Measurements from ENCODE around the gene NASP. TPM values are rescaled to one million over a fixed set of nuclear protein-coding genes. Genes with fewer than 3 reads are reported as not detected.

The NASP gene
- total and polyA plus RNA-seq, 2 of the 13 experiments (the other 11 are each of a cell fraction or from before 2014, with no cell fraction given): 132 to 256 TPM

DNA sequence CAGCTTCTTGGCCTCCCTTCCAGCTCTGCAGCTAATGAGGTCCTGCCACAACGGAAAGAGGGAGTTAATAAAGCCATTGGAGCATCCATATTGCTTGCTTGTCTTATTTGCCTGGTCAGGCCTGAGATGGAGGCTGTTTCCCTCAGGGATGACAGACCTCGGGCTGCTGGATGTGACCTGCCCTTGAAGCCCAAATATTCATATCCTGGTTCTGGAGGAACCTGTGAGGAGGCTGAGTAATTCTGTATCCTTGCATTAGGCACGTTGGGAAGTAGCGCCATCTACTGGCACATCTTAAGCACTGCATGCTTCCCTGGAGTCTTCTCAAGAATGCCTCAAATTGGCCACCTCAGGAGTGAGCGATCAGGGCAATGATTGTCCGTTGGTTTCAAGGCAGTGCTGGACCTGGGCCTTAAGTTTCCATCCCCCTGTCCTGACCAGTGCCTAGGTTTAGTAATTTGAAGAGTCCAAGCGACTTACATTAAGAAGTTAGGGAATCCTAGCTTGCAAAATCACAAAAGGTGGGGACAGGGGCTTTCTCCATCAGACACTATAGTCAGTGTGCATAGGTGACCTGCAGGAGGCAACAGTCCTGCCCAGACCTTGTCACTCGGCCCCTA is 13.8 kb upstream of the NASP start (continued):
- TF ChIP-seq RAD21 (CRISPR knock-in tag; IDR thresholded peaks at IDR 0.05) (peak; percentile 87), KLF11 (CRISPR knock-in tag; IDR thresholded peaks at IDR 0.05) (0 out of 2 replicates have a peak, but pooled peaks have one; percentile 53), NR2F2 (IDR thresholded peaks at IDR 0.05; ENCODE audit: borderline replicate concordance, low read depth) (peak; percentile 38; the same call in 1 of the 2 replicates), RBM39 (IDR thresholded peaks at IDR 0.05; ENCODE audit: low read depth, low read length, poor library complexity, severe bottlenecking) (no peak), WIZ (CRISPR knock-in tag; IDR thresholded peaks at IDR 0.05) (0 out of 2 replicates have a peak, but pooled peaks have one; percentile 45), REL (CRISPR knock-in tag; conservative IDR thresholded peaks at IDR 0.05) (no peak), ZNF337 (CRISPR knock-in tag; IDR thresholded peaks at IDR 0.05; ENCODE audit: borderline replicate concordance, low read depth) (no peak), FOXK1 (CRISPR knock-in tag; IDR thresholded peaks at IDR 0.05; ENCODE audit: borderline replicate concordance, low read depth) (peak; percentile 13; the same call in 1 of the 2 replicates), ZNF720 (CRISPR knock-in tag; IDR thresholded peaks at IDR 0.05) (no peak), SMAD1 (CRISPR knock-in tag; IDR thresholded peaks at IDR 0.05; ENCODE audit: borderline replicate concordance, low read depth) (0 out of 2 replicates have a peak, but pooled peaks have one; percentile 53)
- TF ChIP-seq, protein P1, sequence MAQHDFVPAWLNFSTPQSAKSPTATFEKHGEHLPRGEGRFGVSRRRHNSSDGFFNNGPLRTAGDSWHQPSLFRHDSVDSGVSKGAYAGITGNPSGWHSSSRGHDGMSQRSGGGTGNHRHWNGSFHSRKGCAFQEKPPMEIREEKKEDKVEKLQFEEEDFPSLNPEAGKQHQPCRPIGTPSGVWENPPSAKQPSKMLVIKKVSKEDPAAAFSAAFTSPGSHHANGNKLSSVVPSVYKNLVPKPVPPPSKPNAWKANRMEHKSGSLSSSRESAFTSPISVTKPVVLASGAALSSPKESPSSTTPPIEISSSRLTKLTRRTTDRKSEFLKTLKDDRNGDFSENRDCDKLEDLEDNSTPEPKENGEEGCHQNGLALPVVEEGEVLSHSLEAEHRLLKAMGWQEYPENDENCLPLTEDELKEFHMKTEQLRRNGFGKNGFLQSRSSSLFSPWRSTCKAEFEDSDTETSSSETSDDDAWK (CRISPR knock-in tag; IDR thresholded peaks at IDR 0.05): no peak
- TF ChIP-seq, protein P2, sequence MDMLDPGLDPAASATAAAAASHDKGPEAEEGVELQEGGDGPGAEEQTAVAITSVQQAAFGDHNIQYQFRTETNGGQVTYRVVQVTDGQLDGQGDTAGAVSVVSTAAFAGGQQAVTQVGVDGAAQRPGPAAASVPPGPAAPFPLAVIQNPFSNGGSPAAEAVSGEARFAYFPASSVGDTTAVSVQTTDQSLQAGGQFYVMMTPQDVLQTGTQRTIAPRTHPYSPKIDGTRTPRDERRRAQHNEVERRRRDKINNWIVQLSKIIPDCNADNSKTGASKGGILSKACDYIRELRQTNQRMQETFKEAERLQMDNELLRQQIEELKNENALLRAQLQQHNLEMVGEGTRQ (IDR thresholded peaks at IDR 0.05; ENCODE audit: low read depth, low read length): no peak
- TF ChIP-seq, protein P2 (CRISPR knock-in tag; IDR thresholded peaks at IDR 0.05; ENCODE audit: borderline replicate concordance): no peak
- TF ChIP-seq, protein P3, sequence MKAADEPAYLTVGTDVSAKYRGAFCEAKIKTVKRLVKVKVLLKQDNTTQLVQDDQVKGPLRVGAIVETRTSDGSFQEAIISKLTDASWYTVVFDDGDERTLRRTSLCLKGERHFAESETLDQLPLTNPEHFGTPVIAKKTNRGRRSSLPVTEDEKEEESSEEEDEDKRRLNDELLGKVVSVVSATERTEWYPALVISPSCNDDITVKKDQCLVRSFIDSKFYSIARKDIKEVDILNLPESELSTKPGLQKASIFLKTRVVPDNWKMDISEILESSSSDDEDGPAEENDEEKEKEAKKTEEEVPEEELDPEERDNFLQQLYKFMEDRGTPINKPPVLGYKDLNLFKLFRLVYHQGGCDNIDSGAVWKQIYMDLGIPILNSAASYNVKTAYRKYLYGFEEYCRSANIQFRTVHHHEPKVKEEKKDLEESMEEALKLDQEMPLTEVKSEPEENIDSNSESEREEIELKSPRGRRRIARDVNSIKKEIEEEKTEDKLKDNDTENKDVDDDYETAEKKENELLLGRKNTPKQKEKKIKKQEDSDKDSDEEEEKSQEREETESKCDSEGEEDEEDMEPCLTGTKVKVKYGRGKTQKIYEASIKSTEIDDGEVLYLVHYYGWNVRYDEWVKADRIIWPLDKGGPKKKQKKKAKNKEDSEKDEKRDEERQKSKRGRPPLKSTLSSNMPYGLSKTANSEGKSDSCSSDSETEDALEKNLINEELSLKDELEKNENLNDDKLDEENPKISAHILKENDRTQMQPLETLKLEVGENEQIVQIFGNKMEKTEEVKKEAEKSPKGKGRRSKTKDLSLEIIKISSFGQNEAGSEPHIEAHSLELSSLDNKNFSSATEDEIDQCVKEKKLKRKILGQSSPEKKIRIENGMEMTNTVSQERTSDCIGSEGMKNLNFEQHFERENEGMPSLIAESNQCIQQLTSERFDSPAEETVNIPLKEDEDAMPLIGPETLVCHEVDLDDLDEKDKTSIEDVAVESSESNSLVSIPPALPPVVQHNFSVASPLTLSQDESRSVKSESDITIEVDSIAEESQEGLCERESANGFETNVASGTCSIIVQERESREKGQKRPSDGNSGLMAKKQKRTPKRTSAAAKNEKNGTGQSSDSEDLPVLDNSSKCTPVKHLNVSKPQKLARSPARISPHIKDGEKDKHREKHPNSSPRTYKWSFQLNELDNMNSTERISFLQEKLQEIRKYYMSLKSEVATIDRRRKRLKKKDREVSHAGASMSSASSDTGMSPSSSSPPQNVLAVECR (CRISPR knock-in tag; IDR thresholded peaks at IDR 0.05; ENCODE audit: borderline replicate concordance): peak; percentile 38; the same call in 1 of the 2 replicates
- TF ChIP-seq, protein P4, sequence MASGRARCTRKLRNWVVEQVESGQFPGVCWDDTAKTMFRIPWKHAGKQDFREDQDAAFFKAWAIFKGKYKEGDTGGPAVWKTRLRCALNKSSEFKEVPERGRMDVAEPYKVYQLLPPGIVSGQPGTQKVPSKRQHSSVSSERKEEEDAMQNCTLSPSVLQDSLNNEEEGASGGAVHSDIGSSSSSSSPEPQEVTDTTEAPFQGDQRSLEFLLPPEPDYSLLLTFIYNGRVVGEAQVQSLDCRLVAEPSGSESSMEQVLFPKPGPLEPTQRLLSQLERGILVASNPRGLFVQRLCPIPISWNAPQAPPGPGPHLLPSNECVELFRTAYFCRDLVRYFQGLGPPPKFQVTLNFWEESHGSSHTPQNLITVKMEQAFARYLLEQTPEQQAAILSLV (CRISPR knock-in tag; IDR thresholded peaks at IDR 0.05; ENCODE audit: borderline replicate concordance): 0 out of 2 replicates have a peak, but pooled peaks have one; percentile 58

Measured in HepG2 (cell line).